Neural cell (in vitro differentiated cells): ENCODE data around the gene ADIPOQ. TPM values are rescaled to one million over a fixed set of nuclear protein-coding genes. Genes with fewer than 3 reads are reported as not detected.

ENCODE experiments used
- H2AFZ ChIP-seq: fragments of 200-600, 300-800 bp; sonication (generic), shearing (Covaris generic); 2 replicates; pipeline ENCODE4 v1.6.0; 2014; ENCODE audit warnings: low read depth, mild to moderate bottlenecking, antibody characterized with exemption, low read length, moderate library complexity
- H3F3A ChIP-seq: fragments of 200-600 bp; shearing (Covaris generic); 2 replicates; pipeline ENCODE4 v1.6.1; 2016; ENCODE audit warnings: mild to moderate bottlenecking, moderate library complexity, mixed read lengths, antibody characterized with exemption, low read length; ENCODE audit not compliant: insufficient read depth, poor library complexity, severe bottlenecking
- H3K27ac ChIP-seq: fragments of 200-600, 300-800 bp; sonication (generic), shearing (Covaris generic); 2 replicates; pipeline ENCODE4 v1.5.1; 2014; ENCODE audit warnings: mild to moderate bottlenecking, low read length, moderate library complexity
- H3K27me3 ChIP-seq: fragments of 300-800, 200-600 bp; sonication (generic), shearing (Covaris generic); 2 replicates; pipeline ENCODE4 v1.6.0; 2014; ENCODE audit warnings: mild to moderate bottlenecking, low read depth, low read length, moderate library complexity; ENCODE audit not compliant: insufficient read depth
- H3K36me3 ChIP-seq: fragments of 300-800, 200-600 bp; sonication (generic), shearing (Covaris generic); 2 replicates; pipeline ENCODE4 v1.5.1; 2014; ENCODE audit warnings: mild to moderate bottlenecking, antibody characterized with exemption, low read length, moderate library complexity; ENCODE audit not compliant: insufficient read depth
- H3K4me2 ChIP-seq: fragments of 300-800, 200-600 bp; sonication (generic), shearing (Covaris generic); 2 replicates; pipeline ENCODE4 v1.6.0; 2014; ENCODE audit warnings: mild to moderate bottlenecking, low read length
- H3K4me3 ChIP-seq: fragments of 300-800, 200-600 bp; sonication (generic), shearing (Covaris generic); 2 replicates; pipeline ENCODE4 v1.5.1; 2014; ENCODE audit warnings: mild to moderate bottlenecking, low read length, moderate library complexity
- H3K79me2 ChIP-seq: fragments of 200-600 bp; shearing (Covaris generic); replicated peaks from 2 replicates; pipeline ENCODE4 v1.6.0; 2014; ENCODE audit warnings: mild to moderate bottlenecking, low read length, moderate library complexity; ENCODE audit not compliant: insufficient read depth
- H3K9ac ChIP-seq: fragments of 300-800, 200-600 bp; sonication (generic), shearing (Covaris generic); 2 replicates; pipeline ENCODE4 v1.6.1; 2016; ENCODE audit warnings: mild to moderate bottlenecking, low read length, mixed read lengths
- H3K9me2 ChIP-seq: fragments of 200-600 bp; shearing (Covaris generic); 2 replicates; pipeline ENCODE4 v1.6.1; 2016; ENCODE audit warnings: mild to moderate bottlenecking, low read length, mixed read lengths; ENCODE audit not compliant: insufficient read depth
- H3K9me3 ChIP-seq: fragments of 200-600, 300-800 bp; sonication (generic), shearing (Covaris generic); 2 replicates; pipeline ENCODE4 v1.6.1; 2016; ENCODE audit warnings: mild to moderate bottlenecking, mixed run types, low read length, moderate library complexity, mixed read lengths
- H4K20me1 ChIP-seq: fragments of 200-600 bp; shearing (Covaris generic); 2 replicates; pipeline ENCODE4 v1.6.1; 2016; ENCODE audit warnings: mild to moderate bottlenecking, mixed run types; ENCODE audit not compliant: insufficient read depth
- CTCF ChIP-seq: fragments of 450-650 bp; IDR thresholded peaks from 2 replicates; pipeline ENCODE4 v1.5.1; 2014; ENCODE audit warnings: antibody characterized with exemption, mild to moderate bottlenecking, moderate library complexity; ENCODE audit not compliant: poor library complexity, severe bottlenecking
- EP300 ChIP-seq: fragments of 450-650 bp; conservative IDR thresholded peaks from 2 replicates; pipeline ENCODE4 v1.6.1; 2014; ENCODE audit warnings: antibody characterized with exemption, mild to moderate bottlenecking, moderate library complexity; ENCODE audit not compliant: poor library complexity, severe bottlenecking
- EZH2 ChIP-seq: fragments of 200-600, 300-800 bp; shearing (Covaris generic), sonication (generic); IDR thresholded peaks from 2 replicates; pipeline ENCODE4 v1.6.1; 2014; ENCODE audit warnings: antibody characterized with exemption, low read length, borderline replicate concordance, mild to moderate bottlenecking; ENCODE audit not compliant: insufficient read depth, poor library complexity, severe bottlenecking
- MXI1 ChIP-seq: fragments of 450-650 bp; conservative IDR thresholded peaks from 2 replicates; pipeline ENCODE4 v1.6.1; 2014; ENCODE audit warnings: antibody characterized with exemption, mild to moderate bottlenecking; ENCODE audit not compliant: poor library complexity, severe bottlenecking
- POLR2AphosphoS5 ChIP-seq: IDR thresholded peaks from 2 replicates; pipeline ENCODE4 v1.6.1; 2012
- RAD21 ChIP-seq: fragments of 450-650 bp; conservative IDR thresholded peaks from 2 replicates; pipeline ENCODE4 v1.6.1; 2014; ENCODE audit warnings: antibody characterized with exemption, mild to moderate bottlenecking, moderate library complexity
- REST ChIP-seq: IDR thresholded peaks from 2 replicates; pipeline ENCODE4 v1.6.1; 2012; ENCODE audit warnings: borderline replicate concordance
- SMC3 ChIP-seq: fragments of 450-650 bp; conservative IDR thresholded peaks from 2 replicates; pipeline ENCODE4 v1.6.1; 2014; ENCODE audit warnings: antibody characterized with exemption, mild to moderate bottlenecking, moderate library complexity; ENCODE audit not compliant: poor library complexity
- TAF1 ChIP-seq: IDR thresholded peaks from 2 replicates; pipeline ENCODE4 v1.6.1; 2012; ENCODE audit warnings: low read depth
- polyA plus RNA-seq: library from polyadenylated mRNA; depleted of rRNA; stranded (reverse); fragments of >200 nt; gene quantifications from 2 replicates; pipeline ENCODE4 v1.2.3, GENCODE V29; 2014

The ADIPOQ gene
- polyA plus RNA-seq, 1 donor from 2014 or later = not detected

- Histone ChIP-seq H3F3A (no peaks in the 10 kb centered on the region), H4K20me1 (no peaks in the 10 kb centered on the region), H3K36me3 (no peaks in the 10 kb centered on the region), H3K4me3 (peak within 1 kb of the TSS; percentile 81), H3K9me2 (no peaks in the 10 kb centered on the region), H3K79me2 (peaks cover 14% of the 10 kb centered on the region), H3K9ac (peak within 1 kb of the TSS; percentile 89), H3K27ac (peak within 1 kb of the TSS; percentile 87), H3K27me3 (no peaks in the 10 kb centered on the region), H2AFZ (peak within 1 kb of the TSS; percentile 77), H3K9me3 (no peaks in the 10 kb centered on the region), H3K4me2 (peak within 1 kb of the TSS; percentile 87)
- peak; percentile 63 for TF ChIP-seq REST
- TF ChIP-seq TAF1 = peak; percentile 82
- TF ChIP-seq SMC3 = peak; percentile 54
- no peak for TF ChIP-seq EZH2
- no peak for TF ChIP-seq CTCF
- peak; percentile 93 for TF ChIP-seq MXI1
- TF ChIP-seq POLR2AphosphoS5 = peak; percentile 94
- no peak for TF ChIP-seq RAD21
- peak; percentile 55 for TF ChIP-seq EP300
Measured at GRCh38 chr3:186806089-186807055, 36.1 kb upstream of the ADIPOQ start, which contains the start of gene RFC4. Gene RFC4, minus strand, starts transcription at chr3:186806482. Its CDS starts 1,769 bp downstream, at chr3:186804713.

- H3K9ac ChIP-seq = peak overlapping the region; percentile 89
- no peaks in the 10 kb centered on the region for H3K36me3 ChIP-seq
- H3K9me3 ChIP-seq = no peaks in the 10 kb centered on the region
- no peaks in the 10 kb centered on the region for H3F3A ChIP-seq
- H3K4me2 ChIP-seq = peak overlapping the region; percentile 56
- H4K20me1 ChIP-seq = no peaks in the 10 kb centered on the region
- H3K27ac ChIP-seq = peak overlapping the region; percentile 87
- no peaks in the 10 kb centered on the region for H3K9me2 ChIP-seq
- H3K27me3 ChIP-seq = no peaks in the 10 kb centered on the region
- H2AFZ ChIP-seq = peak overlapping the region; percentile 77
- H3K4me3 ChIP-seq = peak overlapping the region; percentile 81
- peaks cover 14% of the 10 kb centered on the region for H3K79me2 ChIP-seq
- no peak for TF ChIP-seq EZH2
- no peak for TF ChIP-seq CTCF
- no peak for TF ChIP-seq TAF1
- TF ChIP-seq POLR2AphosphoS5 = no peak
- TF ChIP-seq MXI1 = no peak
- TF ChIP-seq SMC3 = no peak
- TF ChIP-seq EP300 = no peak
- no peak for TF ChIP-seq RAD21
- TF ChIP-seq REST = no peak
Measured at GRCh38 chr3:186807231-186807630, 35.3 kb upstream of the ADIPOQ start.
